Suprapubic skin (tissue), 4 donors: ENCODE measurements around the gene TMEM270. TPM values are rescaled to one million over a fixed set of nuclear protein-coding genes. Genes with fewer than 3 reads are reported as not detected.

Experiments
- DNase-seq, 2 donors: peaks; one replicate each; pipeline ENCODE4 v3.0.0-alpha.2; 2019; ENCODE audit warnings: low spot score in 2 of 2
- H3K27ac ChIP-seq: fragments of 200-600 bp; sonication (generic); one replicate; pipeline ENCODE4 v1.5.1; 2019
- H3K27me3 ChIP-seq: fragments of 200-600 bp; sonication (generic); one replicate; pipeline ENCODE4 v1.5.1; 2019
- H3K36me3 ChIP-seq: fragments of 200-600 bp; sonication (generic); one replicate; pipeline ENCODE4 v1.5.1; 2019
- H3K4me1 ChIP-seq: fragments of 200-600 bp; sonication (generic); one replicate; pipeline ENCODE4 v1.5.1; 2019
- H3K4me3 ChIP-seq: fragments of 200-600 bp; sonication (generic); one replicate; pipeline ENCODE4 v1.5.1; 2019; ENCODE audit warnings: mild to moderate bottlenecking
- H3K9me3 ChIP-seq: fragments of 200-600 bp; sonication (generic); one replicate; pipeline ENCODE4 v1.5.1; 2019
- EP300 ChIP-seq: sonication (generic); formaldehyde crosslinking; IDR thresholded peaks from one replicate; pipeline ENCODE4 v1.6.1; 2017; ENCODE audit warnings: antibody characterized with exemption
- POLR2A ChIP-seq, 2 donors: fragments of 450-650 bp; IDR thresholded peaks; one replicate each; pipeline ENCODE4 v1.6.1; 2017; ENCODE audit warnings: antibody characterized with exemption in 2 of 2, mild to moderate bottlenecking in 2 of 2, moderate library complexity in 2 of 2
- POLR2AphosphoS5 ChIP-seq, 3 donors: sonication (generic); formaldehyde crosslinking; IDR thresholded peaks; one replicate each; pipeline ENCODE4 v1.6.1; 2017; ENCODE audit warnings: antibody characterized with exemption in 3 of 3
- WGBS: methylation state at CpG from one replicate; pipeline ENCODE4 v1.1.5; 2018; 5-methylcytosine and 5-hydroxymethylcytosine counted together
- total RNA-seq, 4 donors: library from RNA; depleted of rRNA; stranded (reverse); fragments of >200 nt; gene quantifications; one replicate each; pipeline ENCODE4 v1.1.0, GENCODE V29; 2016
- TF ChIP-seq, protein P1 (sequence below), 2 donors: fragments of 200-600 bp in 1 of 2; fragments of 450-650 bp in 1 of 2; sonication (generic) in 1 of 2; IDR thresholded peaks; one replicate each; pipeline ENCODE4 v1.5.1; 2016 to 2019; ENCODE audit warnings: antibody characterized with exemption in 2 of 2, mild to moderate bottlenecking in 1 of 2, moderate library complexity in 1 of 2

TMEM270 gene
- total RNA-seq, 4 donors from 2014 or later = not detected

DNA sequence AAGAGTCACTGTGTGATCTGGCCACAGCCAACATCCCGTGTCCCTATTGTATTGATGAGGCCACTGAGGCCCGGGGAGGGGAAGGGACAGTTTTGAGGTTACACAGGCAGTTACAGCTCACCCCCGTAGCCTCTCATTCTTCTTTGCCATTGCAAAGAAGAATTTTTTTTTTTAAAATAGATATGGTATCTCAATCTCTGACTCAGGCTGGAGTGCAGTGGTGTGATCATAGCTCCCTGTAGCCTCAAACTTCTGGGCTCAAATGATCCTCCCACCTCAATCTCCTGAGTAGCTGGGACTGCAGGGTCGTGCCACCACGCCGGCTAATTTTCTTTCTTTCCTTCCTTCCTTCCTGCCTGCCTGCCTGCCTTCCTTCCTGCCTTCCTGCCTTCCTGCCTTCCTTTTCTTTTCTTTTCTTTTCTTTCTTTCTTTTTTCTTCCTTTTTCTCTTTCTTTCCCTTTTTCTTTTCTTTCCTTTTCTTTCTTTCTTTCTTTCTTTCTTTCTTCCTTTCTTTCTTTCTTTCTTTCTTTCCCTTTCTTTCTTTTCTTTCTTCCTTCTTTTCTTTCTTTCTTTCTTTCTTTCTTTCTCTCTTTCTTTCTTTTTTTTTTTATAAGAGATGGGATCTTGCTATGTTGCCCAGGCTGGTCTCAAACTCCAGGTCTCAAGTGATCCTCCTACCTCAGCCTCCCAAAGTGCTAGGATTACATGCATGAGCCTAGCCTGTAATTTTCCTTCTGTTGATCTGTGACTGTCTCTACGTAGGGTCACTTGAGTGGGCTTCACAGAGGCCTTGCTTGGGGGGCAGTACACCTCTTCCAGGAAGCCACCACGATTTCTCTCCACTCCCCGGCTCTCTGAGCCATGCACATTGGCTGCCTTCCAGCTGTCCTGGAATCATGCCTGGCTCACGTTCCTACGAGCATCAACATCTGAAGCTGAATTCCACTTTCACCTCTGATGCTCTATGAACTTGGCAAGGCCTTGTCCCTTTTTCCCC lies 31.3 kb downstream of the TMEM270 start:
- 62% methylated on average over 10 of the region's 11 CpGs for WGBS
- Histone ChIP-seq H3K27me3 (no peaks in the 10 kb centered on the region), H3K4me1 (peaks cover 44% of the 10 kb centered on the region), H3K36me3 (no peaks in the 10 kb centered on the region), H3K27ac (no peak overlapping the region), H3K4me3 (no peak overlapping the region), H3K9me3 (no peaks in the 10 kb centered on the region)
- no peak for TF ChIP-seq POLR2AphosphoS5 (IDR thresholded peaks at IDR 0.05)
- no peak for DNase-seq

DNA sequence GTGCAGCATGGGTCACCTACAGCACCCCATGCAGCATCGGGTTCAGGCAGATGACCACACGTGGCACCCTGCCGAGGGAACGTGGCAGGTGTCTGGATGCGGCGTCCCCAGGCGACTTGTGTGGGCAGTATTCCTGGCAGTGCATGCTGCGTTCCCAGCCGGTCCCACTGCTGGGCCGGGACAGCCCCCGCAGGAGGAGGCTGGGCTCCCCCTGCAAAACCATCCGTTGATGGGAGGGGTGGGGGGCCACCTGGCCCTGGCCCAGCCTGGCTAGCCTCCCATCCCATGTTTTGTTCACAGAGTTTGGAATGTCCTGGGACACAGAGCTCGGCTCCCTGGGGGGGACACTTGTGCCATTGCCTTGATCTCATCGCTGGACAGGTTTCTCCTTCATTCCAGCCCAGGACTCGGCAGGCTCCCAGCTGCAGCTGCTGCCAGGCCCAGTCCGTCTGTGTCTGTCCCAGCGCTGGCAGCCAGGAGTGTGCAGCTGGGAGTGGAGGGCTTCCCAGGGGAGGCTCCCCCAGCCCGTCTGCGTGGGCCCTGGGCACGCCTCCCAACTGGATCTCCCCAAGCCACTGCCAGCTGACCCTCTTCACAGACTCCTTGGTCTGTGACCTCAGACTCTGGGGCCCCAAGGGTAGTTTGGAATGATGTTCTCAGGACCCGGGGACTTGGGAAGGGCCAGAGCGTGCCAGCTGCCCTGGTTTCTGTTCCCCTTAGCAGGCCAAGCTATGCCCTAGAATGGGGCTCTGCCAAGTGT lies 32.6 kb downstream of the TMEM270 start:
- Histone ChIP-seq H3K27ac (peak overlapping the region; percentile 74), H3K9me3 (no peaks in the 10 kb centered on the region), H3K36me3 (no peaks in the 10 kb centered on the region), H3K27me3 (no peaks in the 10 kb centered on the region), H3K4me1 (peaks cover 44% of the 10 kb centered on the region), H3K4me3 (no peak overlapping the region)
- DNase-seq = peak; percentile 86 to 92
- 12% methylated on average over 14 of the region's 22 CpGs for WGBS
- peak in 1 of 3 donors; percentile 37 for TF ChIP-seq POLR2AphosphoS5 (IDR thresholded peaks at IDR 0.05)
- TF ChIP-seq, protein P1, sequence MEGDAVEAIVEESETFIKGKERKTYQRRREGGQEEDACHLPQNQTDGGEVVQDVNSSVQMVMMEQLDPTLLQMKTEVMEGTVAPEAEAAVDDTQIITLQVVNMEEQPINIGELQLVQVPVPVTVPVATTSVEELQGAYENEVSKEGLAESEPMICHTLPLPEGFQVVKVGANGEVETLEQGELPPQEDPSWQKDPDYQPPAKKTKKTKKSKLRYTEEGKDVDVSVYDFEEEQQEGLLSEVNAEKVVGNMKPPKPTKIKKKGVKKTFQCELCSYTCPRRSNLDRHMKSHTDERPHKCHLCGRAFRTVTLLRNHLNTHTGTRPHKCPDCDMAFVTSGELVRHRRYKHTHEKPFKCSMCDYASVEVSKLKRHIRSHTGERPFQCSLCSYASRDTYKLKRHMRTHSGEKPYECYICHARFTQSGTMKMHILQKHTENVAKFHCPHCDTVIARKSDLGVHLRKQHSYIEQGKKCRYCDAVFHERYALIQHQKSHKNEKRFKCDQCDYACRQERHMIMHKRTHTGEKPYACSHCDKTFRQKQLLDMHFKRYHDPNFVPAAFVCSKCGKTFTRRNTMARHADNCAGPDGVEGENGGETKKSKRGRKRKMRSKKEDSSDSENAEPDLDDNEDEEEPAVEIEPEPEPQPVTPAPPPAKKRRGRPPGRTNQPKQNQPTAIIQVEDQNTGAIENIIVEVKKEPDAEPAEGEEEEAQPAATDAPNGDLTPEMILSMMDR (IDR thresholded peaks at IDR 0.05) = no peak

DNA sequence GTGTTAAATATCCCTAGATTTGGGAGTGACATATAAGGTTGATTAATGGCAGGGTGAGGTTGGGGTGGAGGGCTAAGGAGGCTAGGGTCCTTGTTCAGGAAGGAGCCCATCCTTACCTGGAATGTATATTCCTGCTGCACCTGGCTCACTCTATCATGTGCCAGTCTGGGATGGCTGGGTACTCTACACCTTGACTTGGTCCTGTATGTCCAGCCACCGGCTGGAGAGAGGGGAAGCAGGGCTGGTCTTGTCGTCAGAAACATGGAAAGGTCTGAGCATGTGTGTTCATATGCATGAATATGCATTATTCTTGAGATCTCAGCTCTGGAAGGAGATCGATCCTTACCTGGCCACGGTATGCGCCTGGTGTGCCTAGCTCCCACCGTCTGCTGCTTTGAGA lies 33.2 kb downstream of the TMEM270 start:
- no peaks in the 10 kb centered on the region for H3K9me3 ChIP-seq
- peak overlapping the region; percentile 74 for H3K27ac ChIP-seq
- no peak overlapping the region for H3K4me3 ChIP-seq
- no peaks in the 10 kb centered on the region for H3K27me3 ChIP-seq
- no peaks in the 10 kb centered on the region for H3K36me3 ChIP-seq
- WGBS = 70% methylated on average over 6 of the region's 6 CpGs
- TF ChIP-seq EP300 (no peak), POLR2AphosphoS5 (IDR thresholded peaks at IDR 0.05) (no peak), POLR2A (IDR thresholded peaks at IDR 0.05) (no peak)
- TF ChIP-seq, protein P1 (IDR thresholded peaks at IDR 0.05) = no peak
- peaks cover 47% of the 10 kb centered on the region for H3K4me1 ChIP-seq
- no peak for DNase-seq

DNA sequence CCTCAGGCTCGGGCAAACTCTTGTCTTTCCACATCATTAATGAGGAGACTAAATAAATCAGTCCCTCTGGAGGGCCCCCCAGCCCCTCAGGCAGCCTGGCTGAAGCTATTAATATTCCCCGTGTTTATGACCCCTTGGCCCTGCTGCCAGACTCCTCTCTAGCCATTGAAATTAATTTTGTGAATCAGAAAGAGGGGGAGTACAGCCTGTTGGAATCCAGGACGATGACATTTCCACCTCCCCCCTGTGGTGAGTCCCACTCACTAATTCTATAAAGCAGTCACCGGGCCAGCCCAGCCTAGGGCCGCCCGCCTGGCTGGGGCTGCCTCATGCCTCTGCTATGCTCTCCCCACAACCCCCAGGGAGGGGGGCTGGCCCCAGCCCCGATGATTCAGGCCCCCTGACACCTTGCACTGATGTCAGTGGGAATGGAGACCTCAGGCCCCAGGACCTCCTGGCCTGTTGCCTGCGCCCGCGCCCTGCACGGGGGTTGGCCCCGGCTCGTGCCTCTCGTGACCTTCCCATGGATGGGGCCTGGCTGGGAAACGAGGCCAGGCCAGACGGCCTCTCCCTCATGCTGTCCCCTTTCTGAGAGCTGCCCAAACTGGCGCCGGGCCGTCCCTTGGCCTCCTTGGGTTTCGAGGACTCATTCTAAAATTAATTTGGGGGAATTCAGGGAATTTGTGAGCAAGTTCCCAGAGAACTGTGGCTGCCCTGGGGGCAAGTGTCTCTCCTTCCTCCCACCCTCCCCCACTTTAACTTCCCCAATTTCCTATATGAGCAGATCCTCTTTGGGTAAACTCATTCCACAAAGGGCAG lies 34.0 kb downstream of the TMEM270 start:
- Histone ChIP-seq H3K27ac (peak overlapping the region; percentile 74), H3K36me3 (no peaks in the 10 kb centered on the region), H3K4me3 (no peak overlapping the region), H3K9me3 (no peaks in the 10 kb centered on the region), H3K27me3 (no peaks in the 10 kb centered on the region), H3K4me1 (peaks cover 50% of the 10 kb centered on the region)
- 40% methylated on average over 7 of the region's 20 CpGs for WGBS
- DNase-seq = peak; percentile 94 to 95
- TF ChIP-seq EP300 (no peak), POLR2AphosphoS5 (IDR thresholded peaks at IDR 0.05) (peak; percentile 4 to 92 (median 84))

DNA sequence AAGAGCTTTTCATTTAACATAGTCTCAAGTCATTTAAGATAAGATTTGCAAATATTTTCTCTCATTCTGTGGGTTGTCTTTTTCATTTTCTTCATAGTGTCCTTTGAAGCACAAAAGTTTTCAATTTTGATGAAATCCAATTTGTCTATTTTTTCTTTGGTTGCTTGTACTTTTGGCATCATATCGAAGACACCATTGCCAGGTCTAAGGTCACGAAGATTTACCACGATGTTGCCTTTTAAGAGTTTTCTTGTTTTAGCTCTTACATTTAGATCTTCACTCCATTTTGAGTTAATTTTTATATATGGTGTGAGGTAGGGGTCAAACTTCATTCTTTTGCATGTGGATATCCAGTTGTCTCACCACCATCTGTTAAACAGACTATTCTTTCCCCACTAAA lies 34.7 kb downstream of the TMEM270 start:
- Histone ChIP-seq H3K27ac (peak overlapping the region; percentile 65), H3K36me3 (no peaks in the 10 kb centered on the region), H3K4me3 (no peak overlapping the region), H3K9me3 (no peaks in the 10 kb centered on the region), H3K27me3 (no peaks in the 10 kb centered on the region), H3K4me1 (peaks cover 52% of the 10 kb centered on the region)
- 69% methylated on average over 3 of the region's 3 CpGs for WGBS
- TF ChIP-seq, protein P1 (IDR thresholded peaks at IDR 0.05) = no peak
- TF ChIP-seq POLR2A (IDR thresholded peaks at IDR 0.05) (no peak), POLR2AphosphoS5 (IDR thresholded peaks at IDR 0.05) (no peak)
- DNase-seq = no peak
